ENCODE data around the gene ROR2. TPM values are rescaled to one million over a fixed set of nuclear protein-coding genes. Genes with fewer than 3 reads are reported as not detected.

ROR2 gene
- total RNA-seq, 4 donors from 2014 or later, result 4.2 to 23.2 (median 11.2) TPM

- intact Hi-C loops (cut with DNase I; ENCODE audit: low total_unique reads), result no loop called here
- in situ Hi-C loops (cut with MboI; ENCODE audit: low pct_ligation_motif_present in 1 of 4, low pct_unique_long_range_greater_than_20kb in 1 of 4, low sequenced_read_pairs in 3 of 4), result no loop called here
- TF ChIP-seq POLR2A (IDR thresholded peaks at IDR 0.05) (no peak), POLR2AphosphoS5 (IDR thresholded peaks at IDR 0.05) (no peak), CTCF (IDR thresholded peaks at IDR 0.05) (no peak), EP300 (IDR thresholded peaks at IDR 0.05; ENCODE audit: low read depth) (no peak)
- no peaks in the 10 kb centered on the region for H3K36me3 ChIP-seq
- DNase-seq, result no peak
- no peaks in the 10 kb centered on the region for H3K27me3 ChIP-seq
- no peak overlapping the region for H3K4me3 ChIP-seq
- peak overlapping the region; percentile 66 to 72 (median 68) for H3K27ac ChIP-seq
- 89% methylated on average over 15 of the region's 15 CpGs; no CpG with 5 or more reads in 1 of the 2 donors for WGBS, 2 donors (ENCODE audit: low coverage in 1 of 2)
- no peaks in the 10 kb centered on the region for H3K9me3 ChIP-seq
- H3K4me1 ChIP-seq, result peaks cover 8 to 42% (median 26%) of the 10 kb centered on the region in 4 donors
These were observed 131.2 kb downstream of the ROR2 start for GRCh38 chr9:91818647-91819403.

- intact Hi-C loops (cut with DNase I; ENCODE audit: low total_unique reads) (no loop called here), in situ Hi-C loops (cut with MboI; ENCODE audit: low pct_ligation_motif_present in 1 of 4, low pct_unique_long_range_greater_than_20kb in 1 of 4, low sequenced_read_pairs in 3 of 4) (no loop called here)
- Histone ChIP-seq H3K27ac (peak overlapping the region; percentile 66 to 72 (median 68)), H3K9me3 (no peaks in the 10 kb centered on the region), H3K27me3 (no peaks in the 10 kb centered on the region), H3K36me3 (no peaks in the 10 kb centered on the region), H3K4me3 (no peak overlapping the region), H3K4me1 (peaks cover 14 to 48% (median 26%) of the 10 kb centered on the region in 4 donors)
- WGBS, 2 donors (ENCODE audit: low coverage in 1 of 2), result 29% methylated on average over 3 of the region's 3 CpGs; no CpG with 5 or more reads in 1 of the 2 donors
- TF ChIP-seq POLR2AphosphoS5 (IDR thresholded peaks at IDR 0.05), result peak in 1 of 3 donors; percentile 49
- TF ChIP-seq POLR2A (IDR thresholded peaks at IDR 0.05), result no peak
- no peak for TF ChIP-seq EP300 (IDR thresholded peaks at IDR 0.05; ENCODE audit: low read depth)
- no peak for DNase-seq
These were observed 131.8 kb downstream of the ROR2 start for GRCh38 chr9:91818225-91818585.

GRCh38 chr9:91817493-91818224 lies 132.4 kb downstream of the ROR2 start:
- 10 to 30% methylated on average over 11 to 20 of the region's 20 CpGs for WGBS, 2 donors (ENCODE audit: low coverage in 1 of 2)
- Histone ChIP-seq H3K4me1 (peaks cover 14 to 50% (median 26%) of the 10 kb centered on the region in 4 donors), H3K27ac (peak overlapping the region; percentile 66 to 72 (median 68)), H3K9me3 (no peaks in the 10 kb centered on the region), H3K4me3 (peak overlapping the region in 1 of 4 donors; percentile 6), H3K27me3 (no peaks in the 10 kb centered on the region), H3K36me3 (no peaks in the 10 kb centered on the region)
- intact Hi-C loops (cut with DNase I; ENCODE audit: low total_unique reads), result no loop called here
- TF ChIP-seq POLR2AphosphoS5 (IDR thresholded peaks at IDR 0.05) (no peak), POLR2A (IDR thresholded peaks at IDR 0.05) (no peak), CTCF (IDR thresholded peaks at IDR 0.05) (no peak), EP300 (IDR thresholded peaks at IDR 0.05; ENCODE audit: low read depth) (no peak)
- in situ Hi-C loops (cut with MboI; ENCODE audit: low pct_ligation_motif_present in 1 of 4, low pct_unique_long_range_greater_than_20kb in 1 of 4, low sequenced_read_pairs in 3 of 4), result no loop called here
- no peak for DNase-seq

- in situ Hi-C loops (cut with MboI; ENCODE audit: low pct_ligation_motif_present in 1 of 4, low pct_unique_long_range_greater_than_20kb in 1 of 4, low sequenced_read_pairs in 3 of 4), result no loop called here
- peaks cover 14 to 50% (median 26%) of the 10 kb centered on the region in 4 donors for H3K4me1 ChIP-seq
- DNase-seq, result no peak
- WGBS, 2 donors (ENCODE audit: low coverage in 1 of 2), result 73% methylated on average over 8 of the region's 8 CpGs; no CpG with 5 or more reads in 1 of the 2 donors
- intact Hi-C loops (cut with DNase I; ENCODE audit: low total_unique reads), result no loop called here
- H3K9me3 ChIP-seq, result no peaks in the 10 kb centered on the region
- peak overlapping the region; percentile 66 to 72 (median 68) for H3K27ac ChIP-seq
- H3K4me3 ChIP-seq, result no peak overlapping the region
- TF ChIP-seq POLR2AphosphoS5 (IDR thresholded peaks at IDR 0.05) (no peak), CTCF (IDR thresholded peaks at IDR 0.05) (no peak), EP300 (IDR thresholded peaks at IDR 0.05; ENCODE audit: low read depth) (no peak), POLR2A (IDR thresholded peaks at IDR 0.05) (no peak)
- no peaks in the 10 kb centered on the region for H3K36me3 ChIP-seq
- no peaks in the 10 kb centered on the region for H3K27me3 ChIP-seq
These were observed 132.9 kb downstream of the ROR2 start for GRCh38 chr9:91817106-91817492.
